GM12873 (cell line): ENCODE results near the gene CERK.

ENCODE experiments used
- CTCF ChIP-seq: IDR thresholded peaks from 2 replicates; pipeline ENCODE4 v1.5.1; 2012; ENCODE audit warnings: low read depth, mild to moderate bottlenecking, moderate library complexity, low read length, control low read depth; ENCODE audit not compliant: insufficient read depth; ENCODE audit errors: missing control alignments

The CERK gene

GRCh38 chr22:46656856-46657654, 81.0 kb downstream of the CERK start:
- no peak for TF ChIP-seq CTCF

GRCh38 chr22:46655861-46656608, 82.0 kb downstream of the CERK start:
- TF ChIP-seq CTCF, result no peak

- TF ChIP-seq CTCF, result no peak
These were observed 83.0 kb downstream of the CERK start for GRCh38 chr22:46654927-46655595.

GRCh38 chr22:46654426-46654825, 83.6 kb downstream of the CERK start:
- TF ChIP-seq CTCF, result no peak

GRCh38 chr22:46653596-46653995, 84.5 kb downstream of the CERK start:
- no peak for TF ChIP-seq CTCF

GRCh38 chr22:46652847-46653331, 85.2 kb downstream of the CERK start:
- no peak for TF ChIP-seq CTCF
